WI38 (cell line): Measurements from ENCODE around the gene CNTN5.

ENCODE experiments used
- H3K4me3 ChIP-seq: 2 replicates; pipeline ENCODE4 v1.5.1; 2011; ENCODE audit warnings: low read depth, mild to moderate bottlenecking, control low read depth, low read length
- CTCF ChIP-seq: IDR thresholded peaks from 2 replicates; pipeline ENCODE4 v1.5.1; 2012; ENCODE audit warnings: low read depth, mild to moderate bottlenecking, control low read depth, low read length

CNTN5 gene

GRCh38 chr11:100151944-100152343 is 1131.2 kb downstream of the CNTN5 start:
- H3K4me3 ChIP-seq, result no peak overlapping the region
- TF ChIP-seq CTCF, result no peak

- no peak for TF ChIP-seq CTCF
- no peak overlapping the region for H3K4me3 ChIP-seq
Observed at GRCh38 chr11:100152766-100153165, 1132.0 kb downstream of the CNTN5 start.

- H3K4me3 ChIP-seq, result no peak overlapping the region
- TF ChIP-seq CTCF, result no peak
Observed at GRCh38 chr11:100163471-100163870, 1142.7 kb downstream of the CNTN5 start.

- no peak for TF ChIP-seq CTCF
- no peak overlapping the region for H3K4me3 ChIP-seq
Observed at GRCh38 chr11:100174881-100175280, 1154.1 kb downstream of the CNTN5 start.

GRCh38 chr11:100176456-100176855 is 1155.7 kb downstream of the CNTN5 start:
- TF ChIP-seq CTCF, result no peak
- H3K4me3 ChIP-seq, result no peak overlapping the region

- no peak for TF ChIP-seq CTCF
Observed at GRCh38 chr11:100177651-100178050, 1156.9 kb downstream of the CNTN5 start.

GRCh38 chr11:100182350-100182749 is 1161.6 kb downstream of the CNTN5 start:
- TF ChIP-seq CTCF, result no peak
- no peak overlapping the region for H3K4me3 ChIP-seq

More at GRCh38 chr11:100177651-100178050, 1156.9 kb downstream of the CNTN5 start:
- H3K4me3 ChIP-seq, result no peak overlapping the region
